ENCODE data around the gene EFHC1. TPM values are rescaled to one million over a fixed set of nuclear protein-coding genes. Genes with fewer than 3 reads are reported as not detected.

The EFHC1 gene
- total RNA-seq, 4 donors from 2014 or later, result 30.6 to 45.6 (median 37.7) TPM

- Histone ChIP-seq H3K36me3 (no peaks in the 10 kb centered on the region), H3K9me3 (no peaks in the 10 kb centered on the region), H3K4me3 (no peak overlapping the region), H3K4me1 (peaks cover 0 to 60% (median 35%) of the 10 kb centered on the region in 4 donors), H3K27ac (peak overlapping the region; percentile 15 to 77 (median 54)), H3K27me3 (no peaks in the 10 kb centered on the region)
- TF ChIP-seq EP300 (IDR thresholded peaks at IDR 0.05), result no peak
- TF ChIP-seq POLR2A (IDR thresholded peaks at IDR 0.05), result no peak
- TF ChIP-seq CTCF (IDR thresholded peaks at IDR 0.05), result no peak
- no peak for DNase-seq (ENCODE audit: low spot score in 2 of 2)
- WGBS, 2 donors, result 54 to 64% methylated on average over 2 of the region's 2 CpGs
These were observed 44.2 kb upstream of the EFHC1 start for GRCh38 chr6:52375780-52376556.

- Histone ChIP-seq H3K4me1 (peaks cover 0 to 52% (median 33%) of the 10 kb centered on the region in 4 donors), H3K27ac (peak overlapping the region; percentile 15 to 77 (median 46)), H3K4me3 (peak overlapping the region in 1 of 4 donors; percentile 18), H3K9me3 (no peaks in the 10 kb centered on the region), H3K36me3 (no peaks in the 10 kb centered on the region), H3K27me3 (no peaks in the 10 kb centered on the region)
- TF ChIP-seq EP300 (IDR thresholded peaks at IDR 0.05) (peak in 1 of 2 donors; percentile 62), CTCF (IDR thresholded peaks at IDR 0.05) (no peak), POLR2A (IDR thresholded peaks at IDR 0.05) (no peak)
- WGBS, 2 donors, result 41 to 50% methylated on average over 3 of the region's 3 CpGs
- DNase-seq (ENCODE audit: low spot score in 2 of 2), result no peak
These were observed 43.4 kb upstream of the EFHC1 start for GRCh38 chr6:52376763-52377162.

GRCh38 chr6:52377538-52378221 is 42.5 kb upstream of the EFHC1 start:
- peak overlapping the region; percentile 15 to 77 (median 46) for H3K27ac ChIP-seq
- peaks cover 0 to 45% (median 33%) of the 10 kb centered on the region in 4 donors for H3K4me1 ChIP-seq
- 53 to 57% methylated on average over 3 of the region's 3 CpGs for WGBS, 2 donors
- no peak overlapping the region for H3K4me3 ChIP-seq
- DNase-seq (ENCODE audit: low spot score in 2 of 2), result no peak
- H3K9me3 ChIP-seq, result no peaks in the 10 kb centered on the region
- TF ChIP-seq POLR2A (IDR thresholded peaks at IDR 0.05) (no peak), CTCF (IDR thresholded peaks at IDR 0.05) (no peak), EP300 (IDR thresholded peaks at IDR 0.05) (no peak)
- no peaks in the 10 kb centered on the region for H3K27me3 ChIP-seq
- no peaks in the 10 kb centered on the region for H3K36me3 ChIP-seq

GRCh38 chr6:52381249-52381648 is 38.9 kb upstream of the EFHC1 start:
- Histone ChIP-seq H3K27ac (no peak overlapping the region), H3K36me3 (no peaks in the 10 kb centered on the region), H3K4me1 (peaks cover 0 to 30% (median 22%) of the 10 kb centered on the region in 4 donors), H3K4me3 (no peak overlapping the region), H3K27me3 (no peaks in the 10 kb centered on the region), H3K9me3 (no peaks in the 10 kb centered on the region)
- no peak for TF ChIP-seq POLR2A (IDR thresholded peaks at IDR 0.05)
- TF ChIP-seq CTCF (IDR thresholded peaks at IDR 0.05), result no peak
- TF ChIP-seq EP300 (IDR thresholded peaks at IDR 0.05), result no peak
- 93 to 95% methylated on average over 4 of the region's 4 CpGs for WGBS, 2 donors
- no peak for DNase-seq (ENCODE audit: low spot score in 2 of 2)
